BLaER1 (cell line): ENCODE measurements around the gene DVL3.

ENCODE experiments used
- H3K27ac ChIP-seq: shearing (Covaris generic); formaldehyde crosslinking; 2 replicates; pipeline ENCODE4 v1.8.1; 2022
- H3K27me3 ChIP-seq: shearing (Covaris generic); formaldehyde crosslinking; 2 replicates; pipeline ENCODE4 v1.8.1; 2022
- H3K36me3 ChIP-seq: shearing (Covaris generic); formaldehyde crosslinking; 2 replicates; pipeline ENCODE4 v1.8.1; 2022
- H3K4me1 ChIP-seq: shearing (Covaris generic); formaldehyde crosslinking; 2 replicates; pipeline ENCODE4 v1.8.1; 2022
- H3K4me2 ChIP-seq: shearing (Covaris generic); formaldehyde crosslinking; 2 replicates; pipeline ENCODE4 v1.8.1; 2022
- H3K4me3 ChIP-seq: shearing (Covaris generic); formaldehyde crosslinking; 2 replicates; pipeline ENCODE4 v1.8.1; 2022
- H3K9ac ChIP-seq: shearing (Covaris generic); formaldehyde crosslinking; 2 replicates; pipeline ENCODE4 v1.8.1; 2022
- H3K9me3 ChIP-seq: shearing (Covaris generic); formaldehyde crosslinking; 2 replicates; pipeline ENCODE4 v1.8.1; 2022
- H4K20me1 ChIP-seq: shearing (Covaris generic); formaldehyde crosslinking; 2 replicates; pipeline ENCODE4 v1.8.1; 2022
- Cebpa-rat ChIP-seq: shearing (Covaris generic); IDR thresholded peaks from 2 replicates; pipeline ENCODE4 v1.8.1; 2022

Gene DVL3

GRCh38 chr3:184176377-184177330 is 21.5 kb downstream of the DVL3 start:
- Histone ChIP-seq H3K4me3 (peak overlapping the region; percentile 99), H3K27me3 (no peaks in the 10 kb centered on the region), H3K9ac (peak overlapping the region; percentile 95), H3K4me2 (peak overlapping the region; percentile 97), H3K36me3 (peaks cover 65% of the 10 kb centered on the region), H4K20me1 (peaks cover 33% of the 10 kb centered on the region), H3K4me1 (peaks cover 34% of the 10 kb centered on the region), H3K27ac (peak overlapping the region; percentile 49; the same call in 1 of the 2 replicates), H3K9me3 (no peaks in the 10 kb centered on the region)
- no peak for TF ChIP-seq Cebpa-rat

- peaks cover 34% of the 10 kb centered on the region for H3K4me1 ChIP-seq
- no peaks in the 10 kb centered on the region for H3K9me3 ChIP-seq
- peak overlapping the region; percentile 97 for H3K4me2 ChIP-seq
- H3K27me3 ChIP-seq: no peaks in the 10 kb centered on the region
- TF ChIP-seq Cebpa-rat: no peak
- H4K20me1 ChIP-seq: peaks cover 33% of the 10 kb centered on the region
- H3K27ac ChIP-seq: peak overlapping the region; percentile 49; the same call in 1 of the 2 replicates
- peaks cover 65% of the 10 kb centered on the region for H3K36me3 ChIP-seq
- peak overlapping the region; percentile 45 for H3K9ac ChIP-seq
- no peak overlapping the region for H3K4me3 ChIP-seq
Measured at GRCh38 chr3:184177331-184177731, 22.2 kb downstream of the DVL3 start.

- H3K36me3 ChIP-seq: peaks cover 65% of the 10 kb centered on the region
- no peak for TF ChIP-seq Cebpa-rat
- H3K4me1 ChIP-seq: peaks cover 34% of the 10 kb centered on the region
- no peaks in the 10 kb centered on the region for H3K27me3 ChIP-seq
- no peak overlapping the region for H3K4me3 ChIP-seq
- H3K4me2 ChIP-seq: peak overlapping the region; percentile 97
- peak overlapping the region; percentile 45; the same call in 1 of the 2 replicates for H3K9ac ChIP-seq
- H4K20me1 ChIP-seq: peaks cover 33% of the 10 kb centered on the region
- no peak overlapping the region for H3K27ac ChIP-seq
- H3K9me3 ChIP-seq: no peaks in the 10 kb centered on the region
Measured at GRCh38 chr3:184177767-184178306, 22.7 kb downstream of the DVL3 start.

DNA sequence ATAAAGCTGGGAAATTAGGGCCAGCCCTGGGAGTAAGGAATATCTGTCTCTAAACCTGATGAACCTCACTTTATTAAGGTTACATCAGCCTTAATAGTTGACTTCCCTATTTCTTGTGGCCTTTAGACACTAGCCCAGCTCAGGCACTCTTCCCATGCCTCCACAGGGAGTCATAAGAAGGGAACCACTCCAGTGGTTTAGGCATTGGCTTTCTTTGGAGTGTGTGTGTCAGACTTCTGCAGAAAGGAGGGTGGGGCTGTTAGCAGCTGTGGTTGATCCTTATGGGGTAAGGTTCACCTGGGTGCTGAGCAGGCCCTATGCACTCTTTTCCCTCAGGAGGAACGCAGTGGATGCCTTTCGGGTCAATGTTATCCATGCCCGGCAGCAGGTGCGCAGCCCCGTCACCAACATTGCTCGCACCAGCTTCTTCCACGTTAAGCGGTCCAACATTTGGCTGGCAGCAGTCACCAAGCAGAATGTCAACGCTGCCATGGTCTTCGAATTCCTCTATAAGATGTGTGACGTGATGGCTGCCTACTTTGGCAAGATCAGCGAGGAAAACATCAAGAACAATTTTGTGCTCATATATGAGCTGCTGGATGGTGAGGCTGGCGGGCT is 23.5 kb downstream of the DVL3 start:
- Histone ChIP-seq H4K20me1 (peaks cover 33% of the 10 kb centered on the region), H3K4me2 (no peak overlapping the region), H3K27ac (no peak overlapping the region), H3K27me3 (no peaks in the 10 kb centered on the region), H3K9me3 (no peaks in the 10 kb centered on the region), H3K4me1 (peaks cover 34% of the 10 kb centered on the region), H3K4me3 (no peak overlapping the region), H3K9ac (no peak overlapping the region), H3K36me3 (peaks cover 70% of the 10 kb centered on the region)
- TF ChIP-seq Cebpa-rat: no peak

DNA sequence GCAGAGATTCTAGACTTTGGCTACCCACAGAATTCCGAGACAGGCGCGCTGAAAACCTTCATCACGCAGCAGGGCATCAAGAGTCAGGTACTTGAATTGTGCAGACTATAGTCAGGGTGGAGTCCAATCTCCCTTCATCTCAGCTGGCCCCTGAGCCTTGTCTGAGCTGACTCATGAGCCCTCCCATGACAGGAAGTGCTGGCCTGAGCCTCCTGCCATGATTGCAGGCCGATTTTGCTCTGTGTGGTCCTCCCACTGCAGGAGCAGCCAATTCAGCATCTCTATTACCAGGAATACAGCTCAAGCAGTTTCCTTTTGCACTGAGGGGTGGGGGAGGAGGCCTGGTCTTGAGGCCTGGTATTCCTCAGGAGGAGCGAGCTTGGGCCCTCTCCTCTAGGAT is 25.0 kb downstream of the DVL3 start:
- no peak overlapping the region for H3K4me2 ChIP-seq
- TF ChIP-seq Cebpa-rat: no peak
- H3K36me3 ChIP-seq: peaks cover 82% of the 10 kb centered on the region
- H3K4me1 ChIP-seq: peaks cover 30% of the 10 kb centered on the region
- H4K20me1 ChIP-seq: peaks cover 33% of the 10 kb centered on the region
- 0 out of 2 replicates have a peak overlapping the region, but pooled peaks have one; percentile 27 for H3K9ac ChIP-seq
- H3K9me3 ChIP-seq: no peaks in the 10 kb centered on the region
- no peak overlapping the region for H3K27ac ChIP-seq
- H3K27me3 ChIP-seq: no peaks in the 10 kb centered on the region
- no peak overlapping the region for H3K4me3 ChIP-seq

DNA sequence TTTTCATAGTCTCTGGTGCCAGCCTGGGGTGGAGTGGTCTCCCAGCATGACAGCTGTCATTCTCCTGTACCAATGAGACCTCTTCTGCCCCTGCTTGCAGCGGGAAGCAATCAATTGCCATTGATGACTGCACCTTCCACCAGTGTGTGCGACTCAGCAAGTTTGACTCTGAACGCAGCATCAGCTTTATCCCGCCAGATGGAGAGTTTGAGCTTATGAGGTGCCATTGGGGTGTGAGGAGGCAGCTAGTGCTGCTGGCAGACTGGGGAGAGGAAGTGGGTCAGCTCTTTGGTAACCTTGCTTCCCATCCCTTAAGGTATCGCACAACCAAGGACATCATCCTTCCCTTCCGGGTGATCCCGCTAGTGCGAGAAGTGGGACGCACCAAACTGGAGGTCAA is 26.4 kb downstream of the DVL3 start:
- Histone ChIP-seq H3K4me3 (no peak overlapping the region), H3K9me3 (no peaks in the 10 kb centered on the region), H3K27ac (no peak overlapping the region), H4K20me1 (peaks cover 32% of the 10 kb centered on the region), H3K27me3 (no peaks in the 10 kb centered on the region), H3K9ac (no peak overlapping the region), H3K36me3 (peaks cover 82% of the 10 kb centered on the region), H3K4me1 (peaks cover 22% of the 10 kb centered on the region), H3K4me2 (no peak overlapping the region)
- no peak for TF ChIP-seq Cebpa-rat

- Histone ChIP-seq H3K4me1 (peaks cover 25% of the 10 kb centered on the region), H3K27ac (no peak overlapping the region), H3K4me3 (no peak overlapping the region), H3K9me3 (no peaks in the 10 kb centered on the region), H4K20me1 (peaks cover 33% of the 10 kb centered on the region), H3K9ac (no peak overlapping the region), H3K36me3 (peaks cover 76% of the 10 kb centered on the region), H3K27me3 (no peaks in the 10 kb centered on the region), H3K4me2 (no peak overlapping the region)
- TF ChIP-seq Cebpa-rat: no peak
Measured at GRCh38 chr3:184183679-184184078, 28.5 kb downstream of the DVL3 start.

DNA sequence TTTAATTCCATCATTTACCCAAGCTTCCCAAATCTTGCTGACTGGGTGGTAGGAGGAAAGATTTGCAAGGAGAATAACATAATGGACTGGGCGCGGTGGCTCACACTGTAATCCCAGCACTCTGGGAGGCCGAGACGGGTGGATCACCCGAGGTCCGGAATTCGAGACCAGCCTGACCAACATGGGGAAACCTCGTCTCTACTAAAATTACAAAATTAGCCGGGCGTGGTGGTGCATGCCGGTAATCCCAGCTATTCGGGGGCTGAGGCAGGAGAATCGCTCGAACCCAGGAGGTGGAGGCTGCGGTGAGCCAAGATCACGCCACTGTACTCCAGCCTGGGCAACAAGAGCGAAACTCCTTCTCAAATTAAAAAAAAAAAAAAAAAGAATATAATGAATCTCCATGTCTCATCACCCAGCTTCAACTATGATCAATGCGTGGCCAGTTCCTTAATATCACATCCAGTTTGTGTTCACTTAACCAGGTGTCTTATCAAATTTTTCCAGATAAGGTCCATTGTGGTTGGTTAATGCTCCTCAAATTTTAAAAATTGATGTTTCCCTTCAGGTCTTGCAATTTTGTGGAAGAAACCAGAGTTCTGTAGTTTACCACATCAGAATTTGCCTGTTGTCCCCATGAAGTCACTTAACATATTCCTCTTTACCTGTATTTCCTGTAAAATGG is 29.5 kb downstream of the DVL3 start:
- H3K4me1 ChIP-seq: peaks cover 25% of the 10 kb centered on the region
- H3K27ac ChIP-seq: peak overlapping the region; percentile 88
- no peak overlapping the region for H3K4me3 ChIP-seq
- peaks cover 36% of the 10 kb centered on the region for H4K20me1 ChIP-seq
- no peak for TF ChIP-seq Cebpa-rat
- no peaks in the 10 kb centered on the region for H3K9me3 ChIP-seq
- no peak overlapping the region for H3K9ac ChIP-seq
- H3K27me3 ChIP-seq: no peaks in the 10 kb centered on the region
- peak overlapping the region; percentile 91 for H3K4me2 ChIP-seq
- peaks cover 76% of the 10 kb centered on the region for H3K36me3 ChIP-seq

GRCh38 chr3:184185461-184186183 is 30.4 kb downstream of the DVL3 start:
- Histone ChIP-seq H3K4me2 (peak overlapping the region; percentile 99), H3K27me3 (no peaks in the 10 kb centered on the region), H3K4me3 (peak overlapping the region; percentile 93), H3K36me3 (peaks cover 76% of the 10 kb centered on the region), H3K9ac (peak overlapping the region; percentile 91), H4K20me1 (peaks cover 42% of the 10 kb centered on the region), H3K4me1 (peaks cover 25% of the 10 kb centered on the region), H3K27ac (peak overlapping the region; percentile 88), H3K9me3 (no peaks in the 10 kb centered on the region)
- TF ChIP-seq Cebpa-rat: no peak
